Fibroblast of lung (primary cell): ENCODE results near the gene SORCS2. TPM values are rescaled to one million over a fixed set of nuclear protein-coding genes. Genes with fewer than 3 reads are reported as not detected.

Experiments
- DNase-seq, 2 donors: peaks; one replicate each; pipeline versions ENCODE4 v3.0.0 to v3.0.0-alpha.2; 2010; ENCODE audit warnings: low read depth in 2 of 2
- H2AFZ ChIP-seq: 2 replicates; pipeline ENCODE4 v1.5.1; 2012; ENCODE audit warnings: low read length, control low read depth, inconsistent platforms
- H3K27ac ChIP-seq: 2 replicates; pipeline ENCODE4 v1.5.1; 2011; ENCODE audit warnings: low read length, control low read depth; ENCODE audit not compliant: insufficient read depth
- H3K27me3 ChIP-seq: 2 replicates; pipeline ENCODE4 v1.5.1; 2011; ENCODE audit warnings: mild to moderate bottlenecking, low read length; ENCODE audit not compliant: control insufficient read depth, insufficient read depth
- H3K36me3 ChIP-seq: 2 replicates; pipeline ENCODE4 v1.5.1; 2011; ENCODE audit warnings: low read length; ENCODE audit not compliant: control insufficient read depth, insufficient read depth
- H3K4me1 ChIP-seq: 2 replicates; pipeline ENCODE4 v1.5.1; 2011; ENCODE audit warnings: low read length; ENCODE audit not compliant: control insufficient read depth, insufficient read depth; ENCODE audit errors: extremely low read depth
- H3K4me2 ChIP-seq: 2 replicates; pipeline ENCODE4 v1.5.1; 2011; ENCODE audit warnings: low read length, control low read depth; ENCODE audit not compliant: insufficient read depth; ENCODE audit errors: extremely low read depth
- H3K4me3 ChIP-seq, 4 experiments: fragments of 200-600 bp in 1 of 4; sonication (generic) in 1 of 4; replicated peaks in 1 of 4; 2 replicates each; pipeline ENCODE4 v1.5.1; 2011 to 2016; ENCODE audit warnings: low read length in 4 of 4, low read depth in 3 of 4, mild to moderate bottlenecking in 3 of 4, control low read depth in 2 of 4, inconsistent platforms in 1 of 4, mixed read lengths in 1 of 4; ENCODE audit not compliant: insufficient read depth in 1 of 4; ENCODE audit errors: control extremely low read depth in 1 of 4
- H3K79me2 ChIP-seq: 2 replicates; pipeline ENCODE4 v1.5.1; 2012; ENCODE audit warnings: mild to moderate bottlenecking, low read length, inconsistent platforms; ENCODE audit not compliant: control insufficient read depth, insufficient read depth
- H3K9ac ChIP-seq: 2 replicates; pipeline ENCODE4 v1.5.1; 2011; ENCODE audit warnings: mild to moderate bottlenecking, low read length, control low read depth; ENCODE audit not compliant: insufficient read depth
- H3K9me3 ChIP-seq: 2 replicates; pipeline ENCODE4 v1.5.1; 2012; ENCODE audit warnings: low read depth, low read length; ENCODE audit not compliant: control insufficient read depth, insufficient read depth
- H4K20me1 ChIP-seq: 2 replicates; pipeline ENCODE4 v1.5.1; 2011; ENCODE audit warnings: low read length; ENCODE audit not compliant: control insufficient read depth, insufficient read depth; ENCODE audit errors: extremely low read depth
- CTCF ChIP-seq, 2 donors: IDR thresholded peaks in 1 of 2; conservative IDR thresholded peaks in 1 of 2; 1 replicate in 1 of 2; 2 replicates in 1 of 2; pipeline ENCODE4 v1.5.1; 2011 to 2012; ENCODE audit warnings: low read length in 2 of 2, control low read depth in 1 of 2, inconsistent platforms in 1 of 2, low read depth in 1 of 2, mild to moderate bottlenecking in 1 of 2
- EZH2 ChIP-seq: IDR thresholded peaks from 2 replicates; pipeline ENCODE4 v1.5.1; 2012; ENCODE audit warnings: low read length, control low read depth, mild to moderate bottlenecking; ENCODE audit errors: missing control alignments
- polyA plus RNA-seq, 2 donors: library from polyadenylated mRNA; depleted of rRNA in 1 of 2; stranded (reverse) in 1 of 2; unstranded in 1 of 2; fragments of >200 nt; gene quantifications; 2 replicates each; pipeline ENCODE4 v1.2.1, GENCODE V29; 2011 to 2012; ENCODE audit warnings: missing spikeins in 1 of 2
- total RNA-seq: library from RNA; depleted of rRNA; stranded (reverse); fragments of >200 nt; gene quantifications from 2 replicates; pipeline ENCODE4 v1.2.1, GENCODE V29; 2014

SORCS2 gene
- total and polyA plus RNA-seq, 2 donors (not counting 1 experiment from before 2014, with no cell fraction given), result 0.17 to 0.41 TPM

GRCh38 chr4:7400671-7401298 is 208.4 kb downstream of the SORCS2 start:
- H3K4me3 ChIP-seq, result no peak overlapping the region
- H3K4me1 ChIP-seq, result no peaks in the 10 kb centered on the region
- no peak for TF ChIP-seq CTCF (conservative IDR thresholded peaks at IDR 0.05 in 1 of 2, IDR thresholded peaks at IDR 0.05 in 1 of 2; ENCODE audit: low read depth in 1 of 2, low read length in 2 of 2)
- TF ChIP-seq EZH2, result no peak
- H4K20me1 ChIP-seq, result no peaks in the 10 kb centered on the region
- H2AFZ ChIP-seq, result no peak overlapping the region
- DNase-seq, result no peak
- H3K27ac ChIP-seq, result no peak overlapping the region
- peaks cover 5% of the 10 kb centered on the region for H3K27me3 ChIP-seq
- H3K9ac ChIP-seq, result no peak overlapping the region
- H3K4me2 ChIP-seq, result no peak overlapping the region
- H3K36me3 ChIP-seq, result no peaks in the 10 kb centered on the region
- no peaks in the 10 kb centered on the region for H3K79me2 ChIP-seq
- no peaks in the 10 kb centered on the region for H3K9me3 ChIP-seq

GRCh38 chr4:7402526-7402925 is 210.2 kb downstream of the SORCS2 start:
- peak in 1 of 2 donors; percentile 57 for DNase-seq
- H4K20me1 ChIP-seq, result no peaks in the 10 kb centered on the region
- H3K9ac ChIP-seq, result no peak overlapping the region
- peaks cover 3% of the 10 kb centered on the region for H3K27me3 ChIP-seq
- no peaks in the 10 kb centered on the region for H3K9me3 ChIP-seq
- no peak overlapping the region for H3K4me3 ChIP-seq
- H3K27ac ChIP-seq, result no peak overlapping the region
- no peaks in the 10 kb centered on the region for H3K36me3 ChIP-seq
- H2AFZ ChIP-seq, result no peak overlapping the region
- H3K79me2 ChIP-seq, result no peaks in the 10 kb centered on the region
- TF ChIP-seq CTCF (conservative IDR thresholded peaks at IDR 0.05 in 1 of 2, IDR thresholded peaks at IDR 0.05 in 1 of 2; ENCODE audit: low read depth in 1 of 2, low read length in 2 of 2) (no peak), EZH2 (no peak)
- H3K4me2 ChIP-seq, result no peak overlapping the region
- no peaks in the 10 kb centered on the region for H3K4me1 ChIP-seq

GRCh38 chr4:7403001-7403400 is 210.7 kb downstream of the SORCS2 start:
- H3K4me2 ChIP-seq, result no peak overlapping the region
- H4K20me1 ChIP-seq, result no peaks in the 10 kb centered on the region
- H2AFZ ChIP-seq, result no peak overlapping the region
- no peaks in the 10 kb centered on the region for H3K79me2 ChIP-seq
- no peaks in the 10 kb centered on the region for H3K9me3 ChIP-seq
- no peaks in the 10 kb centered on the region for H3K4me1 ChIP-seq
- no peak overlapping the region for H3K4me3 ChIP-seq
- H3K27ac ChIP-seq, result no peak overlapping the region
- no peaks in the 10 kb centered on the region for H3K27me3 ChIP-seq
- no peak overlapping the region for H3K9ac ChIP-seq
- H3K36me3 ChIP-seq, result no peaks in the 10 kb centered on the region
- TF ChIP-seq CTCF (conservative IDR thresholded peaks at IDR 0.05 in 1 of 2, IDR thresholded peaks at IDR 0.05 in 1 of 2; ENCODE audit: low read depth in 1 of 2, low read length in 2 of 2) (no peak), EZH2 (no peak)
- peak in 1 of 2 donors; percentile 87 for DNase-seq
